Spleen (tissue), 11 donors: ENCODE results near the gene SSBP2. TPM values are rescaled to one million over a fixed set of nuclear protein-coding genes. Genes with fewer than 3 reads are reported as not detected.
"Not testable (repeated sequence)": the region's sequence is repeated elsewhere in the genome, so short reads cannot be mapped to it uniquely, and the experiment has no call there.

ENCODE experiments used
- DNase-seq: peaks from one replicate; pipeline ENCODE4 v3.0.0-alpha.2; 2020
- H3K27ac ChIP-seq, 8 donors: fragments of 200-600 bp; sonication (generic) in 7 of 8; 1 replicate in 4 of 8; 2 replicates in 4 of 8; pipeline versions ENCODE4 v1.5.0 to v1.8.0; 2016 to 2021; ENCODE audit warnings: inconsistent platforms in 4 of 8, mild to moderate bottlenecking in 4 of 8, moderate library complexity in 1 of 8
- H3K27me3 ChIP-seq, 7 donors: fragments of 200-600 bp; sonication (generic) in 6 of 7; replicated peaks in 1 of 7; 1 replicate in 4 of 7; 2 replicates in 3 of 7; pipeline versions ENCODE4 v1.5.0 to v1.8.0; 2016 to 2021; ENCODE audit warnings: inconsistent platforms in 3 of 7, mild to moderate bottlenecking in 1 of 7
- H3K36me3 ChIP-seq, 6 donors: fragments of 200-600 bp; sonication (generic) in 5 of 6; 1 replicate in 4 of 6; 2 replicates in 2 of 6; pipeline versions ENCODE4 v1.5.0 to v1.8.0; 2016 to 2021; ENCODE audit warnings: inconsistent platforms in 2 of 6
- H3K4me1 ChIP-seq, 6 donors: fragments of 200-600 bp; sonication (generic) in 5 of 6; 1 replicate in 3 of 6; 2 replicates in 3 of 6; pipeline versions ENCODE4 v1.5.0 to v1.8.0; 2016 to 2021; ENCODE audit warnings: inconsistent platforms in 3 of 6
- H3K4me3 ChIP-seq, 8 donors: fragments of 200-600 bp; sonication (generic) in 7 of 8; 1 replicate in 4 of 8; 2 replicates in 4 of 8; pipeline versions ENCODE4 v1.5.0 to v1.8.0; 2016 to 2021; ENCODE audit warnings: inconsistent platforms in 4 of 8, mild to moderate bottlenecking in 4 of 8, moderate library complexity in 2 of 8
- H3K9me3 ChIP-seq, 8 donors: fragments of 200-600 bp; sonication (generic) in 7 of 8; 1 replicate in 4 of 8; 2 replicates in 4 of 8; pipeline versions ENCODE4 v1.5.0 to v1.8.0; 2016 to 2021; ENCODE audit warnings: inconsistent platforms in 4 of 8
- CTCF ChIP-seq, 11 experiments: fragments of 200-600 bp in 7 of 11; fragments of 450-650 bp in 4 of 11; sonication (generic) in 4 of 11; IDR thresholded peaks in 8 of 11; conservative IDR thresholded peaks in 3 of 11; 1 replicate in 7 of 11; 2 replicates in 4 of 11; pipeline versions ENCODE4 v1.4.0 to v1.8.0; 2016 to 2021; ENCODE audit warnings: antibody characterized with exemption in 11 of 11, inconsistent platforms in 4 of 11, mild to moderate bottlenecking in 1 of 11
- POLR2A ChIP-seq, 3 donors: fragments of 450-650 bp; IDR thresholded peaks; one replicate each; pipeline ENCODE4 v1.5.1; 2017; ENCODE audit warnings: antibody characterized with exemption in 3 of 3, mild to moderate bottlenecking in 1 of 3
- POLR2AphosphoS5 ChIP-seq, 3 donors: sonication (generic); formaldehyde crosslinking; IDR thresholded peaks; one replicate each; pipeline ENCODE4 v1.5.1; 2017; ENCODE audit warnings: antibody characterized with exemption in 3 of 3
- WGBS, 5 donors: extraction: QIAGEN DNeasy Blood & Tissue Kit in 3 of 5; methylation state at CpG; one replicate each; pipeline versions ENCODE4 v1.1.5 to v1.1.7; 2013 to 2018; 5-methylcytosine and 5-hydroxymethylcytosine counted together
- intact Hi-C: fragments of 100-400 bp; cut with DNase I; formaldehyde crosslinking; loops from one replicate; pipeline ENCODE4 v1.15.0; 2023; ENCODE audit warnings: low total_unique reads
- polyA plus RNA-seq, 3 donors: library from polyadenylated mRNA; stranded (reverse); fragments of 200-250 nt; gene quantifications; one replicate each; pipeline ENCODE4 v1.2.1, GENCODE V29; 2013
- total RNA-seq, 7 donors: library from RNA; depleted of rRNA in 3 of 7; stranded (reverse); fragments of >200 nt in 3 of 7; fragmentation: NEBNext Ultra II Directional in 4 of 7; extraction: Animal tissue kit (Norgen Biotek cat#: 25700) in 4 of 7; gene quantifications; one replicate each; pipeline versions ENCODE4 v1.1.0 to v1.2.1, GENCODE V29; 2016 to 2021
- donor health status: healthy with polysubstance abuse.
- donor health status: DM: no; HTN: no; CAD: no; lungs with moderate emphysema.
- donor health status: DM: no; HTN: no; CAD: no.
- donor health status: Bipolar disorder and iron deficiency.
- donor health status: healthy.
- donor health status: DM: no; HTN: no; CAD: no.
- donor health status: DM: yes; HTN: yes; CAD: no.

Gene SSBP2
- total and polyA plus RNA-seq, 10 donors: 12.2 to 40.8 (median 29.6) TPM

- intact Hi-C loops: no loop called here
- H3K27ac ChIP-seq: no peak overlapping the region
- WGBS, 5 donors: 92 to 98% (median 96%) methylated on average over 1 of the region's 1 CpG
- TF ChIP-seq POLR2AphosphoS5 (IDR thresholded peaks at IDR 0.05) (no peak), CTCF (IDR thresholded peaks at IDR 0.05 in 8 of 11, conservative IDR thresholded peaks at IDR 0.05 in 3 of 11) (no peak), POLR2A (IDR thresholded peaks at IDR 0.05) (no peak)
- no peak for DNase-seq
- H3K9me3 ChIP-seq: no peaks in the 10 kb centered on the region
- H3K4me3 ChIP-seq: no peak overlapping the region
- H3K27me3 ChIP-seq: no peaks in the 10 kb centered on the region
- peaks cover 0 to 17% (median 0%) of the 10 kb centered on the region in 6 donors for H3K4me1 ChIP-seq
- peaks cover 0 to 4% (median 0%) of the 10 kb centered on the region in 6 donors for H3K36me3 ChIP-seq
Measured at GRCh38 chr5:81629986-81630385, 120.9 kb downstream of the SSBP2 start.

DNA sequence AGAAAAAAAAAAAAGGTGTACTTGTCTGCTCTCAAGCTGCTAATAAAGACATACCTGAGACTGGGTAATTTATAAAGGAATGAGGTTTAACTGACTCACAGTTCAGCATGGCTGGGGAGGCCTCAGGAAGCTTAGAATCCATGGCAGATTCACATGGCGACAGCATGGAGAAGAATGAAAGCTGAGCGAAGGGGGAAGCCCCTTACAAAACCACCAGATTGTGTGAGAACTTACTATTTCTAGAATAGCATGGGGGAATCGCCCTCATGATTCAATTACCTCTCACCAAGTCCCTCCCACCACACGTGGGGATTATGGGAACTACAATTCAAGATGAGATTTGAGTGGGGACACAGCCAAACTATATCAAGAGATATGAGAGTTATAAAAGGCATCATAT, 122.8 kb downstream of the SSBP2 start:
- 70 to 82% (median 76%) methylated on average over 4 of the region's 4 CpGs for WGBS, 5 donors

GRCh38 chr5:81626524-81626923, 124.4 kb downstream of the SSBP2 start:
- peaks cover 0 to 4% (median 0%) of the 10 kb centered on the region in 6 donors for H3K36me3 ChIP-seq
- intact Hi-C loops: no loop called here
- H3K27ac ChIP-seq: no peak overlapping the region
- DNase-seq: no peak
- H3K4me1 ChIP-seq: peaks cover 0 to 11% (median 0%) of the 10 kb centered on the region in 6 donors
- H3K4me3 ChIP-seq: no peak overlapping the region
- TF ChIP-seq POLR2AphosphoS5 (IDR thresholded peaks at IDR 0.05): no peak
- no peak for TF ChIP-seq CTCF (IDR thresholded peaks at IDR 0.05 in 8 of 11, conservative IDR thresholded peaks at IDR 0.05 in 3 of 11)
- TF ChIP-seq POLR2A (IDR thresholded peaks at IDR 0.05): no peak
- H3K9me3 ChIP-seq: no peaks in the 10 kb centered on the region
- WGBS, 5 donors: 22 to 52% (median 42%) methylated on average over 1 of the region's 1 CpG
- no peaks in the 10 kb centered on the region for H3K27me3 ChIP-seq

More for the DNA sequence above, 122.8 kb downstream of the SSBP2 start:
- intact Hi-C loops, H3K4me3 ChIP-seq, H3K27me3 ChIP-seq, DNase-seq, H3K27ac ChIP-seq, H3K36me3 ChIP-seq, H3K9me3 ChIP-seq: not testable (repeated sequence)
- H3K4me1 ChIP-seq: peaks cover 0 to 17% (median 0%) of the 10 kb centered on the region in 6 donors

DNA sequence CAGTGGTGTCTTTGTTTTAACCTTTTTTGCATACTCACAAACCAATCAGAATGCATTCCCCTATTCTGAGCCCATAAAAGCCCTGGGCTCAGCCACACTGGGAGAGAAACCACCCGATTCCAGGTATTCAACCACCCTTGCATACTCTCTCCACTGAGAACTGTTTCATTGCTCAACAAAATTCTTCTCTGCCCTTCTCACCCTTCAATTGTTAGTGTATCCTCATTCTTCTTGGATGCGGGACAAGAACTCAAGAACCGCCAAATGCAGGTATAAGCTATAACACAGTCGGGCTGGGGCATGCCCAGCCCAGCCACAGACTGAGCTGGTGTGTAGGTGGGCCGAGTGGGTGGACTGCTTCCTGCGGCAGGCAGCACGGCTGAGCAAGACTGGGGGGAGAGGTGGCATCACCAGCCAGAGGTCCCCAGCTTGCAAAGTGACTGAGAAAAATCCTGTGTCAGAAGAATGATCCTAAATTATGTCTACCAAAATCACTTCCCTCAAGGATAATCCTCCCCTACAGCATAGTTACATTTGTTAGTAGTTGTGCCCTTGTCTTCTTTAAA, 141.0 kb downstream of the SSBP2 start:
- H3K4me3 ChIP-seq: no peak overlapping the region
- H3K27ac ChIP-seq: no peak overlapping the region
- no peaks in the 10 kb centered on the region for H3K4me1 ChIP-seq
- intact Hi-C loops: no loop called here
- H3K9me3 ChIP-seq: peaks cover 0 to 18% (median 13%) of the 10 kb centered on the region in 8 donors
- 95 to 97% (median 96%) methylated on average over 7 of the region's 7 CpGs for WGBS, 5 donors
- TF ChIP-seq POLR2AphosphoS5 (IDR thresholded peaks at IDR 0.05) (no peak), CTCF (IDR thresholded peaks at IDR 0.05 in 8 of 11, conservative IDR thresholded peaks at IDR 0.05 in 3 of 11) (no peak), POLR2A (IDR thresholded peaks at IDR 0.05) (no peak)
- DNase-seq: no peak
- H3K36me3 ChIP-seq: peaks cover 0 to 33% (median 4%) of the 10 kb centered on the region in 6 donors
- no peaks in the 10 kb centered on the region for H3K27me3 ChIP-seq
